ENCODE measurements around the gene KCNIP3.
A peak's percentile ranks its signal among the peaks of the same experiment; 100 is the strongest.

The KCNIP3 gene

GRCh38 chr2:95275151-95275515, 22.0 kb upstream of the KCNIP3 start:
- no peak for DNase-seq

- DNase-seq, result peak; percentile 29
Measured at GRCh38 chr2:95275601-95276243, 21.4 kb upstream of the KCNIP3 start.

DNA sequence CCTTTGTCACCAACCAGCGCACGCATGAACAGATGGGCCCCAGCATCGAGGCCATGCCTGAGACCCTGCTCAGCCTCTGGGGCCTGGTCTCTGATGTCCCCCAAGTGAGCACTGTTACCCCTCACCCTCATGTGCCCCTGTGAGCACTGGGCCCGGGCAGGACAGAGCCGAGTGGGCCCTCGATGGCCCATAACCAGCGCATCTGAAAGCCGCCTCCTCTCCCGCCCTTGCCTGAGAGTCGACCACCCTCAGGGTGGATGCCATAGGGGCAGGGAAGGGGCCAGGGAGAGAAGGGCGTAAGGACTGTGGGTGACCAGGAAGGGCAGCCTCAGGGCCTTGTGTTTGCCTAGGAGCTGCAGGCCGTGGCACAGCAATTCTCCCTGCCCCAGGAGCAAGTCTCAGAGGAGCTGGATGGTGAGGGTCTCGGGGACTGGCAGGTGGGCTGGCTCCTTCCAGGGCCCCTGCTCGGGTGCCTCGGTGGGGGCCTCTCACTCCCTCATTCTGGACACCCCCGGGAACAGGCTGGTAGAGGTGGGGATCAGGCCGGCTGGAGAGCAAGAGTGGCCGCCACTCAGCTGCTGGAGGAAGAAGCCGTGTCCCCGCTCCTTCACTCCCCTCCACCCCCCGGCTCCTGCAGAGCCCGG, 20.8 kb upstream of the KCNIP3 start:
- no peak for DNase-seq

- no peak for DNase-seq
Measured at GRCh38 chr2:95276888-95277245, 20.3 kb upstream of the KCNIP3 start.

DNA sequence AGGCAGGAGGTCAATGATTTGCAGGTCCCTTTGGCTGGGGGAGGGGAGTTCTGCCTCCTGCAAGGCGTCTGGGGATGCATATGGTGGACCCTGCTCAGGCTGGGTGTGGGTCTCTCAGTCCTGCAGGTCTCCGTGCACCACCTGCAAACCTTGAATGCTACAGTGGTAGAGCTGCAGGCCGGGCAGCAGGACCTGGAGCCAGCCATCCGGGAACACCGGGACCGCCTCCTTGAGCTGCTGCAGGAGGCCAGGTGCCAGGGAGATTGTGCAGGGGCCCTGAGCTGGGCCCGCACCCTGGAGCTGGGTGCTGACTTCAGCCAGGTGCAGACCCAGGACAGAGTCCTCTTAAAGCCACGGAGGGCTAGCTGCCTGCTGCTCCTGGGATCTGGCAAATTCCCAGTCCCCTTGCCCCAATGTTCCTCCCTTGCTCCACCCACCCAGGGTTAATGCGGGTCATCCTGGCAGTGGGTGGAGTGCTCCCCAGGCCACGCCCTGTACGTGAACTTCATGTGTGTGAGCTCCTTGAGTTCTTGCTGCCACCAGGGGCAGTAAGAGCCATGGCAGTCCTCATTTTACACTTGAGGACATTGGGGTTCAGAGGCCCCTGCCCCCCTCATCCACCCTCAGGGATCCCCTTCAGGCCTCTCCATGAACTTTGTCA, 19.8 kb upstream of the KCNIP3 start:
- peak; percentile 28 for DNase-seq

DNA sequence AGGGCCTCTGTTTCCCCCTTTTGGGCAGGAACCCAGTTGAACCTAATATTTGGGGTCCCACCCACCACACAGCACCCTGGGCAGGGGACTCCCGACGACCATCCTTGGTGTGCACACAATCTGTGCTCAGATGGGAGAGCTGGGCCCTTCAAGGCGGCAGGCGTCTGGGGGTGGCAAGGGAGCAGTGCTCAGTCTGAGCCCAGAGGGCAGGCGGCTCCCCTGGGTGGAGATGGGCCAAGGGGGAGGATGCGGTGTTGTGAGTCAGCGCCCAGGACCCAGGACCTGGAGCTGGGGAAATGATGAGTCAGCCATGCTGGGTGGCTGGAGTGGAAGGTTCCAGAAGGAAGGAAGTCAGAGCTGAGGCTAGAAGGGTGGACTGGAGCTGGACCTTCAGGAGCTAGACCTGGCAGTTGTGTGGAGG, 19.1 kb upstream of the KCNIP3 start:
- DNase-seq, result peak; percentile 92

GRCh38 chr2:95278637-95279225, 18.4 kb upstream of the KCNIP3 start:
- DNase-seq, result no peak

DNA sequence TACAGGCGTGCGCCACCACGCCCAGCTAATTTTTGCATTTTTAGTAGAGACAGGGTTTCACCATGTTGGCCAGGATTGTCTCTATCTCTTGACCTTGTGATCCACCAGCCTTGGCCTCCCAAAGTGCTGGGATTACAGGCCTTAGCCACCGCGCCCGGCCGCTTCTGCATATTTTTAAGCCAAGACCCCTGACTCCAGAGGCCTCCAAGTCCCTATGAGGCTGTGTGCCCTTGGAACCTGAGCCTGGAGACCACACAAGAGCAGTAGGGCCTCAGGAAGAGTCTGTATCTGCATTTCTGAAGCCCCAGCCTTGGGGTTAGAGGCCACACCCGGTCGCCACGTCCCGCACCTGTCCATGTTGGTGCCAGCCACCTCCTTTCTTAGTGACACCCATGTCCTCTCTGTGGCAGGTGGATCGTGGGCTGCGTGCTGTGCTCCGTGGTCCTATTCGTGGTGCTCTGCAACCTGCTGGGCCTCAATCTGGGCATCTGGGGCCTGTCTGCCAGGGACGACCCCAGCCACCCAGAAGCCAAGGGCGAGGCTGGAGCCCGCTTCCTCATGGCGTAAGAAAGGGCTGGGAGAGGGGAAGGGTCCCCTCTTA, 17.6 kb upstream of the KCNIP3 start:
- DNase-seq, result no peak

DNA sequence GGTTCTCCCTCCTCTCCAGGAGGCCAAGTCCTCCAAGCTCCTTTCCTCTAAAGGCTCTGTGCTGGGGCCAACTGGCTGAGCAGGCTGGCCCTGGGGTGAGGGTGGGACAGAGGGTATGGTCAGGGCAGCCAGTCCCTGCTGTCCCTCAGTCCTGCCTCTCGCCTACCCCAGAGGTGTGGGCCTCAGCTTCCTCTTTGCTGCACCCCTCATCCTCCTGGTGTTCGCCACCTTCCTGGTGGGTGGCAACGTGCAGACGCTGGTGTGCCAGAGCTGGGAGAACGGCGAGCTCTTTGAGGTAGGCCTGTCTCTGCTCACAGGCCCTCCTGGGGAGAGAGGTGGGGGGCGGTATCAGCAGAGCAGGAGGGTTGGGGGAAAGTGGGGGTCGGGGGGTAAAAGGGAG, 16.1 kb upstream of the KCNIP3 start:
- DNase-seq, result no peak

DNA sequence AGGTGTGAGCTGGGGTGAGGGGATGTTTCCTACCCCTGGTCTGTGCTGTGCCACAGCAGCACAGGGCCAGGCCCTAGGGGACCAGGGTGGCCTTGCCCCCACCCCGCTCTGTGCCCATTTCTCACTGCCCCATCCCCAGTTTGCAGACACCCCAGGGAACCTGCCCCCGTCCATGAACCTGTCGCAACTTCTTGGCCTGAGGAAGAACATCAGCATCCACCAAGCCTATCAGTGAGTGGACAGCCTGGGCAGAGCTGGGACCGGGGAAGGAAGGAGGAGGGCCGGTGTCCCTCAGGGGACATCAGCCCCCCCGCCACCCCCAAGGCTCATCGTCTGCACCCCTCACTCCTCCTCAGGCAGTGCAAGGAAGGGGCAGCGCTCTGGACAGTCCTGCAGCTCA, 15.4 kb upstream of the KCNIP3 start:
- DNase-seq, result no peak

DNA sequence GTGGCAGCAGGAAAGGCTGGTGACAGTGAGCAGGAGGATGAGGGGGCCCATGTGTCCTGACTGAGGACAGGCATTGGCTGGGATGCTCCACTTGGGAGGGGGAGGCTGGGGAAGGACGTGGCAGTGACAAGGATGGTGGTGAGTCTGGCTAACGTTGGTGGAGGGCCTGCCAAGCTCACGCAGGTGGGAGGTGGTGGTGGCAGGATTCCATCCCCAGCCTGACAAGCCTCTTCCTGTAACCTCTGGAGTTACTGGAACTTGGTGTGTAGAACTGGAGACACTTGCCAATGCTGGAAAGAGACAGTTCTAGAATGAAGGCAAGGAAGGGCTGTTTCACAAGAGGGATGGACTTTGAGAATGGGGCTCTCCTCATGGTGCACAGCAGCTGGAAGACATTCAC, 14.7 kb upstream of the KCNIP3 start:
- DNase-seq, result no peak

GRCh38 chr2:95283562-95283961, 13.6 kb upstream of the KCNIP3 start:
- DNase-seq, result no peak

- DNase-seq, result no peak
Measured at GRCh38 chr2:95284886-95285541, 12.1 kb upstream of the KCNIP3 start.

GRCh38 chr2:95285542-95285932, 11.6 kb upstream of the KCNIP3 start:
- DNase-seq, result no peak

- DNase-seq, result no peak
Measured at GRCh38 chr2:95287336-95287735, 9.8 kb upstream of the KCNIP3 start.

GRCh38 chr2:95287806-95288205, 9.3 kb upstream of the KCNIP3 start:
- DNase-seq, result no peak

- no peak for DNase-seq
Measured at GRCh38 chr2:95289253-95289652, 7.9 kb upstream of the KCNIP3 start.

DNA sequence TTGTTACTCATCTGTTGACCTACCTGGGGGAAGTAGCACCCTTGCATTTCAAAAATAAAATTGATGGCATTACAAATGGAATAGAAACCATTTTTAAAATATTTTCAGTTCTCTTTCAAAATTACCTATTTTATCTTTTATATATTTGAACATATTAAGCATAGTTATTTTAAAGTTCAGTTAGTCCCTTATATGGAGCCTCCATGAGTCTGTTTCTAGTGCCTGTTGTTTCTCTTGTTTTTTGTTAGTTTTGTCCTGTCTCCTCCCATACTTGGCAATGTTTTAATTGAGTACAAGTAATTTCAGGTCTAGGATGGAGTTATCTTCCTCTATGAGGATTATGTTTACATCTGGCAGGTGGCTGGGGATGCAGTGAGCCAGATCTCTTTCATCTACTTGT, 5.9 kb upstream of the KCNIP3 start:
- DNase-seq, result no peak

GRCh38 chr2:95292623-95293260, 4.4 kb upstream of the KCNIP3 start:
- DNase-seq, result peak; percentile 83

DNA sequence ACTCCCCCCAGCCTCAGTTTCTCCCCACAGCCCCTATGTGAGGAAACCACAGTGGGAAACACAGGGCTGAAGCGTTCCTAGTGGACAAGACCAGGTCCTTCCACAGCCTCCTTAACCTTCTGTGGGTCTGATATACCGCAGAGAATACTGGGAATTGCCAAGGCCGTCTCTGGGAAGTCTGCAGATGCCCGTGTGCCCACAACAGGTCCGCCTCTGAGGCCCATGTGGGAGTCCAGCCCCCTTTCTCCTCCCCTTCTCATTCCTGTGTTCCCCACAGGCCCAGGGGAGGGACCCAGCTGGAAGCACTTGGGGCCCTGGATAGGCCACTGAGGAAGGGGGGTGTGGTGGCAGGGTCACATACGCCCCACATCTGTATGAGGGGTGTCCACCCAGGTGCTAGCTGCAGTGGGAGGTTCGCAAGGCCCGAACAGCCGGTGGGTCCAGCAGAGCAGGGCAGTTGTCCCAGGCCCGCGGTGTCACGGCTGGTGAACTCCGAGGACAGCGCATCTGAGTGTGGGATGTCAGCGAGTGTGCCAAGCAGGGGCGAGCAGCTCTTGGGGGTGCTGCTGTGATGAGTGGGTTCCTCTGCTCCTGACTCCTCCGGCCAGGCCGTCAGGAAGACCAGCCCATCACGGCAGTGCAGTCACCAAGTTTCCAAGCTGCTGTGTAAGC, 2.4 kb upstream of the KCNIP3 start:
- DNase-seq, result no peak

GRCh38 chr2:95295376-95295775, 1.8 kb upstream of the KCNIP3 start:
- DNase-seq, result no peak

DNA sequence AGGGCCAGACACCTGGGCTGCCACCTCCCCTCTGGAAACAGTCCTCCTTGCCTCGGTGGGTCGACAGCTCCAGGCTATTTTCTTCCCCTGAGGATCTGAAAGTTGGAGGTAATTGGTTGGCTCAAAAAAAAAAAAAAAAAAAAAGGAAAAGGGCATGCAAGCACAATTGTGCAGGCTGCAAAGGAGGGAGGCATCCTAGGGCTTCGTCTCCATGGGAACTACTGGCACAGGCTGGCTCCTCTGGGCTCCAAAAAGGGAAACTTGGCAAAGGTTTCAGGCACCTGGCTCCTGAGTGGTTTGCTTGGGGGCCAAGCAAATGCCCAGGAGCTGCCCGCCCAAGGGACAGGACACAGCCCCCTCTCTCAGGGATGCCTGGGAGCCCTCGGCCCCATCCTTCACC, 1.1 kb upstream of the KCNIP3 start:
- no peak for DNase-seq

Measured in EL (cell line).